Keratinocyte (primary cell): ENCODE measurements around the gene MT1E. TPM values are rescaled to one million over a fixed set of nuclear protein-coding genes. Genes with fewer than 3 reads are reported as not detected.

Source experiments
- DNase-seq: peaks from one replicate; pipeline ENCODE4 v3.0.0-alpha.2; 2011; ENCODE audit warnings: low read depth, missing footprints, low spot score
- FAIRE-seq: peaks from 2 replicates; lab custom pipeline; 2011; peaks lifted over from hg19 to GRCh38; lab: Jason Lieb, UNC
- H2AFZ ChIP-seq: 2 replicates; pipeline ENCODE4 v1.6.0; 2012; ENCODE audit warnings: low read length, control low read depth, inconsistent platforms; ENCODE audit not compliant: control insufficient read depth
- H3K27ac ChIP-seq: 2 replicates; pipeline ENCODE4 v1.5.1; 2011; ENCODE audit warnings: low read length; ENCODE audit not compliant: control insufficient read depth, insufficient read depth
- H3K27me3 ChIP-seq: 3 replicates; pipeline ENCODE4 v1.6.0; 2011; ENCODE audit warnings: low read length; ENCODE audit not compliant: control insufficient read depth, insufficient read depth; ENCODE audit errors: extremely low read depth
- H3K36me3 ChIP-seq, 2 experiments: 2 replicates in 1 of 2; 3 replicates in 1 of 2; pipeline ENCODE4 v1.5.1; 2011; ENCODE audit warnings: low read length in 2 of 2, mild to moderate bottlenecking in 1 of 2; ENCODE audit not compliant: control insufficient read depth in 2 of 2, insufficient read depth in 2 of 2; ENCODE audit errors: extremely low read depth in 1 of 2
- H3K4me1 ChIP-seq: 3 replicates; pipeline ENCODE4 v1.5.1; 2011; ENCODE audit warnings: low read length; ENCODE audit not compliant: control insufficient read depth, insufficient read depth; ENCODE audit errors: extremely low read depth
- H3K4me2 ChIP-seq: 3 replicates; pipeline ENCODE4 v1.6.0; 2011; ENCODE audit warnings: low read depth, low read length; ENCODE audit not compliant: control insufficient read depth, insufficient read depth; ENCODE audit errors: extremely low read depth
- H3K4me3 ChIP-seq, 3 experiments: fragments of 200-600 bp in 1 of 3; sonication (generic) in 1 of 3; 2 replicates in 2 of 3; 3 replicates in 1 of 3; pipeline ENCODE4 v1.5.1; 2011 to 2016; ENCODE audit warnings: low read length in 3 of 3, mild to moderate bottlenecking in 3 of 3, control low read depth in 2 of 3, inconsistent platforms in 1 of 3, low read depth in 1 of 3, mixed read lengths in 1 of 3, mixed run types in 1 of 3, moderate library complexity in 1 of 3; ENCODE audit not compliant: control insufficient read depth in 2 of 3, insufficient read depth in 2 of 3; ENCODE audit errors: extremely low read depth in 1 of 3
- H3K79me2 ChIP-seq: 2 replicates; pipeline ENCODE4 v1.6.0; 2012; ENCODE audit warnings: low read length; ENCODE audit not compliant: control insufficient read depth, insufficient read depth
- H3K9ac ChIP-seq: 3 replicates; pipeline ENCODE4 v1.6.0; 2011; ENCODE audit warnings: low read length; ENCODE audit not compliant: control insufficient read depth, insufficient read depth; ENCODE audit errors: extremely low read depth
- H3K9me1 ChIP-seq: 3 replicates; pipeline ENCODE4 v1.6.0; 2011; ENCODE audit warnings: low read length; ENCODE audit not compliant: control insufficient read depth, insufficient read depth; ENCODE audit errors: extremely low read depth
- H3K9me3 ChIP-seq: 2 replicates; pipeline ENCODE4 v1.5.1; 2012; ENCODE audit warnings: low read depth, low read length; ENCODE audit not compliant: control insufficient read depth
- H4K20me1 ChIP-seq: 3 replicates; pipeline ENCODE4 v1.6.0; 2011; ENCODE audit warnings: low read length; ENCODE audit not compliant: control insufficient read depth, insufficient read depth; ENCODE audit errors: extremely low read depth
- CTCF ChIP-seq, 3 experiments: IDR thresholded peaks in 1 of 3; conservative IDR thresholded peaks in 1 of 3; optimal IDR thresholded peaks in 1 of 3; 2 replicates in 2 of 3; 3 replicates in 1 of 3; pipeline versions ENCODE3 to v1.5.1; 2011; ENCODE audit warnings: low read length in 3 of 3, mild to moderate bottlenecking in 3 of 3, moderate library complexity in 2 of 3, control low read depth in 1 of 3, inconsistent platforms in 1 of 3; ENCODE audit not compliant: insufficient read depth in 2 of 3; ENCODE audit errors: extremely low read depth in 1 of 3
- EZH2 ChIP-seq: IDR thresholded peaks from one replicate; pipeline ENCODE4 v1.6.1; 2012; ENCODE audit warnings: inconsistent platforms, mild to moderate bottlenecking, low read length, moderate library complexity
- dilution Hi-C: fragments of 300-500 bp; cut with MboI; formaldehyde crosslinking; loops from one replicate; pipeline ENCODE4 v1.7.0; 2020; ENCODE audit warnings: low sequenced_read_pairs; ENCODE audit not compliant: extremely low pct_ligation_motif_present
- polyA plus RNA-seq, 5 experiments: library from polyadenylated mRNA; depleted of rRNA in 3 of 5; stranded (reverse) in 3 of 5; stranded (forward) in 1 of 5; unstranded in 1 of 5; fragments of >200 nt; gene quantifications; 1 replicate in 1 of 5; 2 replicates in 3 of 5; 3 replicates in 1 of 5; pipeline versions ENCODE4 v1.2.1 to v1.2.3, GENCODE V29; 2011 to 2012; ENCODE audit warnings: missing spikeins in 2 of 5, low read depth in 1 of 5, low replicate concordance in 1 of 5

The MT1E gene
- polyA plus RNA-seq, 1 donor (not counting 4 experiments of a cell fraction or from before 2014, with no cell fraction given) = 394 TPM

- Histone ChIP-seq H3K36me3 (no peaks in the 10 kb centered on the region), H3K4me3 (no peak overlapping the region), H3K27me3 (peaks cover 12% of the 10 kb centered on the region), H4K20me1 (no peaks in the 10 kb centered on the region), H2AFZ (no peak overlapping the region), H3K9me1 (no peaks in the 10 kb centered on the region), H3K9ac (no peak overlapping the region), H3K4me1 (peaks cover 4% of the 10 kb centered on the region), H3K4me2 (peak overlapping the region; percentile 14), H3K27ac (no peak overlapping the region), H3K79me2 (no peaks in the 10 kb centered on the region), H3K9me3 (no peaks in the 10 kb centered on the region)
- DNase-seq (no peak), FAIRE-seq (peak; percentile 46)
- TF ChIP-seq CTCF (optimal IDR thresholded peaks at IDR 0.05 in 1 of 3, IDR thresholded peaks at IDR 0.05 in 1 of 3, conservative IDR thresholded peaks at IDR 0.05 in 1 of 3; ENCODE audit: extremely low read depth in 1 of 3, insufficient read depth in 2 of 3, low read length in 3 of 3) (peak; percentile 36 to 57 (median 47)), EZH2 (no peak)
- dilution Hi-C loops = no loop called here
Observed at GRCh38 chr16:56643080-56643778, 17.6 kb downstream of the MT1E start.

- Histone ChIP-seq H3K9me3 (no peaks in the 10 kb centered on the region), H3K4me1 (peaks cover 4% of the 10 kb centered on the region), H3K27ac (no peak overlapping the region), H3K4me3 (no peak overlapping the region), H3K4me2 (peak overlapping the region; percentile 14), H3K27me3 (peaks cover 6% of the 10 kb centered on the region), H3K9ac (no peak overlapping the region), H4K20me1 (no peaks in the 10 kb centered on the region), H3K9me1 (no peaks in the 10 kb centered on the region), H2AFZ (no peak overlapping the region), H3K79me2 (no peaks in the 10 kb centered on the region), H3K36me3 (no peaks in the 10 kb centered on the region)
- DNase-seq = no peak
- dilution Hi-C loops = no loop called here
- TF ChIP-seq EZH2 = no peak
- no peak for TF ChIP-seq CTCF (optimal IDR thresholded peaks at IDR 0.05 in 1 of 3, IDR thresholded peaks at IDR 0.05 in 1 of 3, conservative IDR thresholded peaks at IDR 0.05 in 1 of 3; ENCODE audit: extremely low read depth in 1 of 3, insufficient read depth in 2 of 3, low read length in 3 of 3)
- FAIRE-seq = no peak
Observed at GRCh38 chr16:56643833-56644232, 18.3 kb downstream of the MT1E start.
